PC-3 (cell line): Measurements from ENCODE around the gene STMP1. TPM values are rescaled to one million over a fixed set of nuclear protein-coding genes. Genes with fewer than 3 reads are reported as not detected.

Source experiments
- ATAC-seq: fragments of 200-7000 bp; cut with Tn5 transposase; 2 replicates; pipeline ENCODE4 v1.9.1; 2020; ENCODE audit warnings: mild to moderate bottlenecking, moderate library complexity
- BruUV-seq: library from RNA; stranded (reverse); fragments of 400-500 nt; replicated peaks from 2 replicates; lab custom pipeline; 2021; lab: Mats Ljungman, UMichigan
- CTCF ChIA-PET: fragments of 300-600 bp; sonication (Branson Sonifier 250); formaldehyde crosslinking; loops from one replicate; lab custom pipeline; 2022; ENCODE audit warnings: antibody characterized with exemption; lab: Charles Lee
- POLR2A ChIA-PET: fragments of 300-600 bp; sonication (Branson Sonifier 250); formaldehyde crosslinking; loops from one replicate; lab custom pipeline; 2022; ENCODE audit warnings: antibody characterized with exemption; ENCODE audit not compliant: unreplicated experiment; lab: Charles Lee
- DNase-seq: peaks from one replicate; pipeline ENCODE4 v3.0.0-alpha.2; 2015
- H2AFZ ChIP-seq: fragments of 300-600 bp; sonication (generic); 2 replicates; pipeline ENCODE4 v1.6.0; 2016; ENCODE audit warnings: antibody characterized with exemption, low read length
- H3F3A ChIP-seq: fragments of 300-600 bp; sonication (generic); one replicate; pipeline ENCODE4 v1.6.0; 2017; ENCODE audit warnings: antibody characterized with exemption, low read length, control low read depth, mild to moderate bottlenecking; ENCODE audit not compliant: unreplicated experiment
- H3K27ac ChIP-seq: fragments of 300-600 bp; sonication (generic); 2 replicates; pipeline ENCODE4 v1.5.1; 2016; ENCODE audit warnings: mild to moderate bottlenecking, low read length
- H3K27me3 ChIP-seq: fragments of 300-600 bp; sonication (generic); 2 replicates; pipeline ENCODE4 v1.6.1; 2016; ENCODE audit warnings: low read length, mixed read lengths
- H3K36me3 ChIP-seq: fragments of 300-600 bp; sonication (generic); 2 replicates; pipeline ENCODE4 v1.6.1; 2016; ENCODE audit warnings: low read depth, mixed run types, low read length, mixed read lengths
- H3K4me1 ChIP-seq: fragments of 300-600 bp; sonication (generic); 2 replicates; pipeline ENCODE4 v1.5.1; 2016; ENCODE audit warnings: low read length; ENCODE audit not compliant: insufficient read depth
- H3K4me2 ChIP-seq: fragments of 300-600 bp; sonication (generic); 2 replicates; pipeline ENCODE4 v1.6.0; 2016; ENCODE audit warnings: low read length
- H3K4me3 ChIP-seq: fragments of 300-600 bp; sonication (generic); 2 replicates; pipeline ENCODE4 v1.5.1; 2016; ENCODE audit warnings: mild to moderate bottlenecking, low read length, mixed read lengths
- H3K79me2 ChIP-seq: fragments of 300-600 bp; sonication (generic); 2 replicates; pipeline ENCODE4 v1.6.1; 2017; ENCODE audit warnings: low read length, mixed read lengths
- H3K9ac ChIP-seq: fragments of 300-600 bp; sonication (generic); 2 replicates; pipeline ENCODE4 v1.6.0; 2016; ENCODE audit warnings: mild to moderate bottlenecking, low read length
- H3K9me2 ChIP-seq: fragments of 300-600 bp; sonication (generic); replicated peaks from 2 replicates; pipeline ENCODE4 v1.6.1; 2016; ENCODE audit warnings: mixed run types, low read length, mixed read lengths
- H3K9me3 ChIP-seq: fragments of 300-600 bp; sonication (generic); 2 replicates; pipeline ENCODE4 v1.6.1; 2016; ENCODE audit warnings: low read length, mixed read lengths
- H4K20me1 ChIP-seq: fragments of 300-600 bp; sonication (generic); 2 replicates; pipeline ENCODE4 v1.6.1; 2016; ENCODE audit warnings: low read length, mixed read lengths
- CTCF ChIP-seq: fragments of 300-600 bp; sonication (generic); conservative IDR thresholded peaks from 2 replicates; pipeline ENCODE4 v1.5.1; 2017; ENCODE audit warnings: antibody characterized with exemption, low read depth, mild to moderate bottlenecking, low read length
- EZH2 ChIP-seq: fragments of 300-600 bp; sonication (generic); IDR thresholded peaks from one replicate; pipeline ENCODE4 v1.6.1; 2017; ENCODE audit warnings: antibody characterized with exemption, mild to moderate bottlenecking, low read length; ENCODE audit not compliant: unreplicated experiment
- EZH2phosphoT487 ChIP-seq: fragments of 300-600 bp; sonication (generic); IDR thresholded peaks from 2 replicates; pipeline ENCODE4 v1.6.1; 2018; ENCODE audit warnings: mild to moderate bottlenecking, antibody characterized with exemption, low read length, borderline replicate concordance
- intact Hi-C: fragments of 100-400 bp; cut with micrococcal nuclease; formaldehyde crosslinking; loops from 2 replicates; pipeline ENCODE4 v1.9.0; 2023
- total RNA-seq: library from RNA; depleted of rRNA; stranded (reverse); fragments of >200 nt; gene quantifications from 2 replicates; pipeline ENCODE4 v1.2.3, GENCODE V29; 2014

The STMP1 gene
- total RNA-seq, 1 experiment from 2014 or later, result 8.8 TPM

- no peak overlapping the region for H3K4me3 ChIP-seq
- no peak for ATAC-seq
- POLR2A ChIA-PET, result no interaction called here
- DNase-seq, result no peak
- H3K4me2 ChIP-seq, result no peak overlapping the region
- intact Hi-C loops, result no loop called here
- no peak overlapping the region for H3K27ac ChIP-seq
- TF ChIP-seq EZH2 (no peak), EZH2phosphoT487 (no peak), CTCF (no peak)
- H3K9me2 ChIP-seq, result no peaks in the 10 kb centered on the region
- no peak overlapping the region for H3K9ac ChIP-seq
- peaks cover 26% of the 10 kb centered on the region for H3K4me1 ChIP-seq
- H3K36me3 ChIP-seq, result no peaks in the 10 kb centered on the region
- H2AFZ ChIP-seq, result no peak overlapping the region
- no peaks in the 10 kb centered on the region for H3K9me3 ChIP-seq
- H3K79me2 ChIP-seq, result no peaks in the 10 kb centered on the region
- no peaks in the 10 kb centered on the region for H4K20me1 ChIP-seq
- BruUV-seq, result no TSS peak
- no peaks in the 10 kb centered on the region for H3F3A ChIP-seq
- CTCF ChIA-PET, result no interaction called here
- no peaks in the 10 kb centered on the region for H3K27me3 ChIP-seq
These were observed 19.4 kb downstream of the STMP1 start for GRCh38 chr7:135681762-135682161.

- intact Hi-C loops, result no loop called here
- Histone ChIP-seq H4K20me1 (no peaks in the 10 kb centered on the region), H3K4me3 (no peak overlapping the region), H2AFZ (no peak overlapping the region), H3K4me2 (no peak overlapping the region), H3K9ac (no peak overlapping the region), H3K9me3 (no peaks in the 10 kb centered on the region), H3K9me2 (no peaks in the 10 kb centered on the region), H3K27ac (no peak overlapping the region), H3K4me1 (peaks cover 26% of the 10 kb centered on the region), H3K27me3 (no peaks in the 10 kb centered on the region), H3F3A (no peaks in the 10 kb centered on the region), H3K36me3 (no peaks in the 10 kb centered on the region), H3K79me2 (no peaks in the 10 kb centered on the region)
- ChIA-PET POLR2A (no interaction called here), CTCF (no interaction called here)
- ATAC-seq, result no peak
- TF ChIP-seq EZH2phosphoT487 (no peak), EZH2 (no peak), CTCF (no peak)
- BruUV-seq, result no TSS peak
- DNase-seq, result no peak
These were observed 19.9 kb downstream of the STMP1 start for GRCh38 chr7:135682191-135682590.

- no TSS peak for BruUV-seq
- H2AFZ ChIP-seq, result no peak overlapping the region
- ChIA-PET CTCF (no interaction called here), POLR2A (no interaction called here)
- no peaks in the 10 kb centered on the region for H3K79me2 ChIP-seq
- H3K4me2 ChIP-seq, result no peak overlapping the region
- no peaks in the 10 kb centered on the region for H3K27me3 ChIP-seq
- H3K9me3 ChIP-seq, result no peaks in the 10 kb centered on the region
- ATAC-seq (no peak), DNase-seq (no peak)
- H3K36me3 ChIP-seq, result no peaks in the 10 kb centered on the region
- H3K4me1 ChIP-seq, result peaks cover 11% of the 10 kb centered on the region
- H3K9me2 ChIP-seq, result no peaks in the 10 kb centered on the region
- TF ChIP-seq EZH2 (no peak), CTCF (no peak), EZH2phosphoT487 (no peak)
- H3K4me3 ChIP-seq, result no peak overlapping the region
- no peaks in the 10 kb centered on the region for H4K20me1 ChIP-seq
- no peaks in the 10 kb centered on the region for H3F3A ChIP-seq
- H3K27ac ChIP-seq, result no peak overlapping the region
- no peak overlapping the region for H3K9ac ChIP-seq
- intact Hi-C loops, result no loop called here
These were observed 21.3 kb downstream of the STMP1 start for GRCh38 chr7:135683609-135684008.
